Activated naive CD4-positive, alpha-beta T cell treated with anti-CD3 and anti-CD28 coated beads, Interleukin-2, amount 50 U/mL, for 24 hours (primary cell): ENCODE results near the gene SLC12A7.
"Not testable (repeated sequence)": the region's sequence is repeated elsewhere in the genome, so short reads cannot be mapped to it uniquely, and the experiment has no call there.

ENCODE experiments used
- H3K27ac Mint-ChIP-seq: one replicate; pipeline ENCODE4 v1.8.0; 2021; ENCODE audit warnings: mild to moderate bottlenecking, mixed read lengths
- H3K27me3 Mint-ChIP-seq: one replicate; pipeline ENCODE4 v1.8.0; 2021; ENCODE audit warnings: mixed read lengths
- H3K36me3 Mint-ChIP-seq: one replicate; pipeline ENCODE4 v1.8.0; 2021; ENCODE audit warnings: mixed read lengths
- H3K4me1 Mint-ChIP-seq: one replicate; pipeline ENCODE4 v1.8.0; 2021; ENCODE audit warnings: mixed read lengths
- H3K4me3 Mint-ChIP-seq: one replicate; pipeline ENCODE4 v1.8.0; 2021; ENCODE audit warnings: mild to moderate bottlenecking, mixed read lengths
- H3K9me3 Mint-ChIP-seq: one replicate; pipeline ENCODE4 v1.8.0; 2021; ENCODE audit warnings: mixed read lengths

Gene SLC12A7

GRCh38 chr5:1062761-1063568, 48.9 kb downstream of the SLC12A7 start:
- no peak overlapping the region for H3K4me3 Mint-ChIP-seq
- H3K36me3 Mint-ChIP-seq: no peaks in the 10 kb centered on the region
- no peaks in the 10 kb centered on the region for H3K9me3 Mint-ChIP-seq
- no peak overlapping the region for H3K27ac Mint-ChIP-seq
- H3K27me3 Mint-ChIP-seq: no peaks in the 10 kb centered on the region
- no peaks in the 10 kb centered on the region for H3K4me1 Mint-ChIP-seq

GRCh38 chr5:1061916-1062315, 49.9 kb downstream of the SLC12A7 start:
- no peaks in the 10 kb centered on the region for H3K4me1 Mint-ChIP-seq
- H3K4me3 Mint-ChIP-seq: no peak overlapping the region
- no peaks in the 10 kb centered on the region for H3K27me3 Mint-ChIP-seq
- H3K27ac Mint-ChIP-seq: no peak overlapping the region
- no peaks in the 10 kb centered on the region for H3K9me3 Mint-ChIP-seq
- no peaks in the 10 kb centered on the region for H3K36me3 Mint-ChIP-seq

GRCh38 chr5:1061292-1061691, 50.6 kb downstream of the SLC12A7 start:
- not testable (repeated sequence) for H3K4me1 Mint-ChIP-seq, H3K27me3 Mint-ChIP-seq, H3K9me3 Mint-ChIP-seq, H3K27ac Mint-ChIP-seq, H3K36me3 Mint-ChIP-seq, H3K4me3 Mint-ChIP-seq

GRCh38 chr5:1060535-1060981, 51.3 kb downstream of the SLC12A7 start:
- no peak overlapping the region for H3K4me3 Mint-ChIP-seq
- H3K27ac Mint-ChIP-seq: no peak overlapping the region
- H3K4me1 Mint-ChIP-seq: no peaks in the 10 kb centered on the region
- H3K36me3 Mint-ChIP-seq: no peaks in the 10 kb centered on the region
- no peaks in the 10 kb centered on the region for H3K9me3 Mint-ChIP-seq
- no peaks in the 10 kb centered on the region for H3K27me3 Mint-ChIP-seq

GRCh38 chr5:1059884-1060263, 52.0 kb downstream of the SLC12A7 start:
- Mint-ChIP-seq H3K9me3 (no peaks in the 10 kb centered on the region), H3K36me3 (no peaks in the 10 kb centered on the region), H3K27ac (no peak overlapping the region), H3K27me3 (no peaks in the 10 kb centered on the region), H3K4me1 (no peaks in the 10 kb centered on the region), H3K4me3 (no peak overlapping the region)

GRCh38 chr5:1058988-1059883, 52.6 kb downstream of the SLC12A7 start:
- H3K27me3 Mint-ChIP-seq: no peaks in the 10 kb centered on the region
- no peaks in the 10 kb centered on the region for H3K36me3 Mint-ChIP-seq
- no peaks in the 10 kb centered on the region for H3K4me1 Mint-ChIP-seq
- H3K9me3 Mint-ChIP-seq: no peaks in the 10 kb centered on the region
- H3K4me3 Mint-ChIP-seq: no peak overlapping the region
- no peak overlapping the region for H3K27ac Mint-ChIP-seq

GRCh38 chr5:1058083-1058945, 53.5 kb downstream of the SLC12A7 start:
- no peaks in the 10 kb centered on the region for H3K27me3 Mint-ChIP-seq
- no peaks in the 10 kb centered on the region for H3K36me3 Mint-ChIP-seq
- no peak overlapping the region for H3K4me3 Mint-ChIP-seq
- no peak overlapping the region for H3K27ac Mint-ChIP-seq
- H3K9me3 Mint-ChIP-seq: no peaks in the 10 kb centered on the region
- H3K4me1 Mint-ChIP-seq: no peaks in the 10 kb centered on the region

GRCh38 chr5:1057485-1058082, 54.3 kb downstream of the SLC12A7 start:
- Mint-ChIP-seq H3K4me3 (no peak overlapping the region), H3K27ac (no peak overlapping the region), H3K36me3 (no peaks in the 10 kb centered on the region)

GRCh38 chr5:1056611-1057484, 55.0 kb downstream of the SLC12A7 start:
- Mint-ChIP-seq H3K4me3 (no peak overlapping the region), H3K4me1 (no peaks in the 10 kb centered on the region), H3K36me3 (no peaks in the 10 kb centered on the region), H3K27ac (no peak overlapping the region), H3K9me3 (no peaks in the 10 kb centered on the region), H3K27me3 (no peaks in the 10 kb centered on the region)

More at GRCh38 chr5:1057485-1058082, 54.3 kb downstream of the SLC12A7 start:
- Mint-ChIP-seq H3K4me1 (no peaks in the 10 kb centered on the region), H3K27me3 (no peaks in the 10 kb centered on the region), H3K9me3 (no peaks in the 10 kb centered on the region)

GRCh38 chr5:1055896-1056610, 55.8 kb downstream of the SLC12A7 start:
- no peaks in the 10 kb centered on the region for H3K4me1 Mint-ChIP-seq

GRCh38 chr5:1054799-1055775, 56.8 kb downstream of the SLC12A7 start:
- H3K36me3 Mint-ChIP-seq: no peaks in the 10 kb centered on the region
- H3K4me1 Mint-ChIP-seq: no peaks in the 10 kb centered on the region
- H3K9me3 Mint-ChIP-seq: no peaks in the 10 kb centered on the region
- peak overlapping the region; percentile 51 for H3K27ac Mint-ChIP-seq
- no peak overlapping the region for H3K4me3 Mint-ChIP-seq
- no peaks in the 10 kb centered on the region for H3K27me3 Mint-ChIP-seq

More at GRCh38 chr5:1055896-1056610, 55.8 kb downstream of the SLC12A7 start:
- Mint-ChIP-seq H3K27ac (peak overlapping the region; percentile 76), H3K27me3 (no peaks in the 10 kb centered on the region), H3K4me3 (no peak overlapping the region), H3K9me3 (no peaks in the 10 kb centered on the region), H3K36me3 (no peaks in the 10 kb centered on the region)

- H3K36me3 Mint-ChIP-seq: no peaks in the 10 kb centered on the region
- no peak overlapping the region for H3K4me3 Mint-ChIP-seq
- H3K27ac Mint-ChIP-seq: no peak overlapping the region
- no peaks in the 10 kb centered on the region for H3K4me1 Mint-ChIP-seq
- no peaks in the 10 kb centered on the region for H3K27me3 Mint-ChIP-seq
- H3K9me3 Mint-ChIP-seq: no peaks in the 10 kb centered on the region
Measured at GRCh38 chr5:1054018-1054798, 57.7 kb downstream of the SLC12A7 start.
